Endothelial cell of umbilical vein (primary cell): ENCODE data around the gene TBC1D3E. TPM values are rescaled to one million over a fixed set of nuclear protein-coding genes. Genes with fewer than 3 reads are reported as not detected.
"Not testable (repeated sequence)": the region's sequence is repeated elsewhere in the genome, so short reads cannot be mapped to it uniquely, and the experiment has no call there.

Experiments used
- Bru-seq: library from RNA; stranded (reverse); fragments of 400-500 nt; gene quantifications from one replicate; lab custom pipeline; 2021; lab: Mats Ljungman, UMichigan
- BruChase-seq, 2 experiments: library from RNA; stranded (reverse); fragments of 400-500 nt; gene quantifications; one replicate each; lab custom pipeline; 2021; lab: Mats Ljungman, UMichigan
- BruUV-seq: library from RNA; stranded (reverse); fragments of 400-500 nt; replicated peaks from 2 replicates; lab custom pipeline; 2021; lab: Mats Ljungman, UMichigan
- CTCF ChIA-PET: fragments of 300-600, 350-600 bp; sonication (Branson Sonifier 250); formaldehyde crosslinking; loops from one replicate; lab custom pipeline; 2021; ENCODE audit warnings: antibody characterized with exemption, inconsistent platforms; lab: Charles Lee
- POLR2A ChIA-PET: fragments of 300-600, 350-600 bp; sonication (Branson Sonifier 250); formaldehyde crosslinking; loops from one replicate; lab custom pipeline; 2021; ENCODE audit warnings: antibody characterized with exemption, inconsistent platforms; lab: Charles Lee
- DNase-seq: peaks from one replicate; pipeline ENCODE4 v3.0.0-alpha.2; 2011; ENCODE audit warnings: low read depth, low spot score
- FAIRE-seq: peaks from 2 replicates; lab custom pipeline; 2011; peaks lifted over from hg19 to GRCh38; lab: Jason Lieb, UNC
- H2AFZ ChIP-seq: 2 replicates; pipeline ENCODE4 v1.6.0; 2012; ENCODE audit warnings: low read depth, low read length, control low read depth, inconsistent platforms
- H3K27ac ChIP-seq: 2 replicates; pipeline ENCODE4 v1.5.1; 2011; ENCODE audit warnings: low read depth, mild to moderate bottlenecking, control low read depth, low read length, moderate library complexity; ENCODE audit not compliant: insufficient read depth
- H3K27me3 ChIP-seq, 2 experiments: 2 replicates each; pipeline versions ENCODE4 v1.6.0 to v1.6.1; 2011; ENCODE audit warnings: low read length in 2 of 2, mixed read lengths in 1 of 2; ENCODE audit not compliant: control insufficient read depth in 2 of 2, insufficient read depth in 2 of 2
- H3K36me3 ChIP-seq, 2 experiments: 2 replicates in 1 of 2; 3 replicates in 1 of 2; pipeline ENCODE4 v1.5.1; 2011; ENCODE audit warnings: low read length in 2 of 2, mild to moderate bottlenecking in 1 of 2, moderate library complexity in 1 of 2; ENCODE audit not compliant: control insufficient read depth in 2 of 2, insufficient read depth in 2 of 2; ENCODE audit errors: extremely low read depth in 1 of 2
- H3K4me1 ChIP-seq: 3 replicates; pipeline ENCODE4 v1.5.1; 2011; ENCODE audit warnings: mild to moderate bottlenecking, low read length; ENCODE audit not compliant: control insufficient read depth, insufficient read depth; ENCODE audit errors: extremely low read depth
- H3K4me2 ChIP-seq: 2 replicates; pipeline ENCODE4 v1.6.1; 2011; ENCODE audit warnings: low read length, control low read depth, mixed read lengths; ENCODE audit not compliant: insufficient read depth
- H3K4me3 ChIP-seq, 3 experiments: fragments of 200-600 bp in 1 of 3; sonication (generic), shearing (Covaris generic) in 1 of 3; replicated peaks in 1 of 3; 2 replicates each; pipeline ENCODE4 v1.5.1; 2011 to 2016; ENCODE audit warnings: control low read depth in 3 of 3, low read length in 3 of 3, mild to moderate bottlenecking in 2 of 3, inconsistent platforms in 1 of 3, low read depth in 1 of 3, moderate library complexity in 1 of 3; ENCODE audit not compliant: insufficient read depth in 1 of 3
- H3K79me2 ChIP-seq: 2 replicates; pipeline ENCODE4 v1.6.0; 2012; ENCODE audit warnings: low read length, inconsistent platforms; ENCODE audit not compliant: control insufficient read depth, insufficient read depth
- H3K9ac ChIP-seq: replicated peaks from 2 replicates; pipeline ENCODE3; 2011; ENCODE audit warnings: low read length, control low read depth; ENCODE audit not compliant: insufficient read depth; ENCODE audit errors: extremely low read depth
- H3K9me1 ChIP-seq: replicated peaks from 3 replicates; pipeline ENCODE4 v1.6.0; 2011; ENCODE audit warnings: mild to moderate bottlenecking, low read length; ENCODE audit not compliant: control insufficient read depth, insufficient read depth; ENCODE audit errors: extremely low read depth
- H3K9me3 ChIP-seq: replicated peaks from 2 replicates; pipeline ENCODE4 v1.5.1; 2012; ENCODE audit warnings: low read length, inconsistent platforms; ENCODE audit not compliant: control insufficient read depth, insufficient read depth
- H4K20me1 ChIP-seq: replicated peaks from 2 replicates; pipeline ENCODE3; 2011; ENCODE audit warnings: mild to moderate bottlenecking, low read length; ENCODE audit not compliant: control insufficient read depth, insufficient read depth; ENCODE audit errors: extremely low read depth
- dilution Hi-C: fragments of 300-500 bp; cut with MboI; formaldehyde crosslinking; loops from one replicate; pipeline ENCODE4 v1.15.0; 2019; ENCODE audit warnings: low sequenced_read_pairs; ENCODE audit not compliant: extremely low pct_ligation_motif_present
- intact Hi-C: fragments of 100-400 bp; cut with micrococcal nuclease; formaldehyde crosslinking; loops from one replicate; pipeline ENCODE4 v1.10.0; 2022
- long read RNA-seq: library from polyadenylated mRNA; stranded (forward); transcript quantifications from one replicate; pipeline ENCODE4 v2.0.0, GENCODE V29; 2021
- polyA minus RNA-seq, 3 experiments: library from RNA; depleted of rRNA, polyadenylated mRNA; stranded (reverse); fragments of >200 nt; gene quantifications; 1 replicate in 1 of 3; 2 replicates in 2 of 3; pipeline ENCODE4 v1.2.3, GENCODE V29; 2011
- polyA plus RNA-seq, 4 experiments: library from polyadenylated mRNA; depleted of rRNA in 3 of 4; stranded (reverse) in 3 of 4; unstranded in 1 of 4; fragments of >200 nt; gene quantifications; 2 replicates each; pipeline versions ENCODE4 v1.2.1 to v1.2.3, GENCODE V29; 2011 to 2012; ENCODE audit warnings: missing spikeins in 1 of 4
- total RNA-seq: library from RNA; stranded (reverse); gene quantifications from 2 replicates; pipeline ENCODE4 v1.2.3, GENCODE V29; 2021

TBC1D3E gene
- not detected in 2 replicates for total RNA-seq
- polyA plus RNA-seq, result not detected in 2 replicates
- not detected in 2 replicates for polyA plus RNA-seq (2011; cell fraction: cytosol; rRNA removed)
- polyA plus RNA-seq (2011; cell fraction: nucleus; rRNA removed), result 0.07 TPM in 1 of 2 replicates, not detected in the other
- 0.09 TPM in 1 of 2 replicates, not detected in the other for polyA plus RNA-seq (2012)
- not detected in 2 replicates for polyA minus RNA-seq
- polyA minus RNA-seq (2011; cell fraction: cytosol; rRNA and poly(A)+ RNA removed), result not detected
- polyA minus RNA-seq (2011; cell fraction: nucleus; rRNA and poly(A)+ RNA removed), result not detected in 2 replicates
- Bru-seq, nascent RNA, result percentile 7 among the genes with signal in this experiment
- percentile 1 among the genes with signal in this experiment for BruChase-seq, experiment 1, labeled RNA remaining after a 6-hour chase
- BruChase-seq, experiment 2, labeled RNA remaining after a 2-hour chase, result percentile 11 among the genes with signal in this experiment
- long read RNA-seq, partial matches to known transcripts, result 0 of 1 reads
- long read RNA-seq, other reads (novel, unspliced or antisense), result 1 of 1 reads

DNA sequence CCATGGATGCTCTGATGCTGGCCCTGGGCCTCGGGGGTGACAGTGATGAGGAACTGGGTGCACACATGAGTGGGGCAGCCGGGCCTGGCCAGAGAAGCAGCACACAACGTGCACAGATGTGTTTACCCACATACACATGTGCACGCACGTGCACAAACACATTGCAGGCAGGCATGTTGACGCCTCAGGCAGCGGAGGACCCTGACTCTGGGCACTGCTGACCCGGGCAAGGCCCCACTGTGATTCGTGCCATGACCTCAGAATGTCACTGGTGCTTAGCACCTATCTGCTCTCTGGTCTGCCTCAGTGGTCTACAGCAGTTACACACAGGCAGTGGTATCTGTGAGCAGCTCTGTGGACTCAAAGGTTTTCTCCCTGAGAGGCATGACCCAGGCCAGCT lies at the start of gene TBC1D3E:
TBC1D3E (plus strand) TSS at position 301 of the 400 bp plus-strand sequence. CDS start 1,545 bp downstream, outside the sequence.
- H4K20me1 ChIP-seq, H3K36me3 ChIP-seq, H3K27me3 ChIP-seq, H3K4me3 ChIP-seq, H2AFZ ChIP-seq, dilution Hi-C loops, H3K9ac ChIP-seq, POLR2A ChIA-PET, H3K4me1 ChIP-seq, H3K9me1 ChIP-seq, FAIRE-seq, H3K4me2 ChIP-seq, CTCF ChIA-PET, intact Hi-C loops, BruUV-seq, H3K9me3 ChIP-seq, DNase-seq, H3K79me2 ChIP-seq, H3K27ac ChIP-seq: not testable (repeated sequence)

DNA sequence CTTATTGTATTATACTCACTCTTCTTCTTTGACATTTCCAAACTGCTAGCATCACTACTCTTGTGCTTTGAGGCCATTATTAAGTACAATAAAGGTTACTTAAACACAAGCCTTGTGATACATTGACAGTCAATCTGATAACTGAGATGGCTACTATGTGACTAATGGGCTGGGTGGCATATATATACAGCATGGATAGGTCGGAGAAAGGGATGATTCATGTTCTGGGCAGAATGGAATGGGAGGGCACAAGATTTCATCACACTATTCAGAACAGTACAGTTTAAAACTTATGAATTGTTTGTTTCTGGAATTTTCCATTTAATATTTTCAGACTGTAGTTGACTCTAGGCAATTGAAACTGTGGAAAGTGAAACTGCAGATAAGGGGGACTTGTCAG lies 40.4 kb upstream of the TBC1D3E start:
- H3K36me3 ChIP-seq, H4K20me1 ChIP-seq, H3K27ac ChIP-seq, BruUV-seq, dilution Hi-C loops, H3K27me3 ChIP-seq, CTCF ChIA-PET, H3K4me2 ChIP-seq, H3K4me3 ChIP-seq, FAIRE-seq, H3K9ac ChIP-seq, H3K79me2 ChIP-seq, POLR2A ChIA-PET, intact Hi-C loops, H3K9me1 ChIP-seq, H3K4me1 ChIP-seq, DNase-seq, H2AFZ ChIP-seq, H3K9me3 ChIP-seq: not testable (repeated sequence)

DNA sequence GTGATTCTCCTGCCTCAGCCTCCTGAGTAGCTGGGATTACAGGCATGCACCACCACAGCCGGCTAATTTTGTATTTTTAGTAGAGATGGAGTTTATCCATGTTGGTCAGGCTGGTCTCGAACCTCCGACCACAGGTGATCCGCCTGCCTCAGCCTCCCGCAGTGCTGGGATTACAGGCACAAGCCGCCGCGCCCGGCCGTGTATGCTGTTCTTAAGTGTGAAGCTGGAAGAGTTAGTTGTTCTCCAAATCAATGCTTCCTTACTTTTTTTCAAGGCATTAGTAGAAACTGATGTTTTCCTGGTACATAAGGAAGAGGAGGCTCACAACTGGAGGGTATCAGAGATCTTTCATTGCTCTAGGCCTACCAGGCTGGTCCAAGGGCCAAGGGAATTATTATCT lies 39.6 kb upstream of the TBC1D3E start:
- H3K27ac ChIP-seq, FAIRE-seq, dilution Hi-C loops, H3K79me2 ChIP-seq, intact Hi-C loops, H2AFZ ChIP-seq, H3K9me1 ChIP-seq, H3K27me3 ChIP-seq, H4K20me1 ChIP-seq, POLR2A ChIA-PET, H3K36me3 ChIP-seq, DNase-seq, H3K4me2 ChIP-seq, BruUV-seq, CTCF ChIA-PET, H3K9ac ChIP-seq, H3K4me1 ChIP-seq, H3K9me3 ChIP-seq, H3K4me3 ChIP-seq: not testable (repeated sequence)

DNA sequence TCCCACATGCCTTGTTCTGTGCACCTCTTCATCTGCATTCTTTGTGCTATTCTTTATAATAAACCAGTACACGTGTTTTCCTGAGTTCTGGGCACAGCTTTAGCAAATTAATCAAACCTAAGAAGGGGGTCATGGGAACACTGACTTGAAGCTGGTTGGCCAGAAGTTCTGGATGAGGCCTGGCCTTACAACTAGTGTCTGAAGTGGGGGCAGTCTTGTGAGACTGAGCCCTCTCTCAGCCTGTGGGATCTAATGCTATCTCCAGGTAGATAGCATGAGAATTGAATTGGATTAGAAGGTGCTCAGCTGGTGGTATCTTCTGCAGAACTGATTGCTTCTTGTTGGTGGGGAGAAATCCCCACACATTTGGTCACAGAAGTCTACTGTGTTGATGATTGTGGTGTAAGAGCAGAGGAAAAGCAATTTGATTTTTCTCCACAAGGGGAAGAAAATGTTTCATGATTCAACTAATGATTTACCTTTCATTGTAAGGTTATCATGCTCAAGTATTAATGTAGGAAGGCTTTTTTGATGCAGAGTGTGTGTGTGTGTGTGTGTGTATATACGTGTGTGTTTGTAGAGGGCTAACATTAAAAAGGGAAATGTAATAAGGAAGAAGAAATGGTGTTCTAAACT lies 33.6 kb upstream of the TBC1D3E start:
- H3K4me3 ChIP-seq, DNase-seq, H3K27ac ChIP-seq, BruUV-seq, H3K4me1 ChIP-seq, H3K9me1 ChIP-seq, H3K79me2 ChIP-seq, POLR2A ChIA-PET, dilution Hi-C loops, H3K4me2 ChIP-seq, CTCF ChIA-PET, H3K9ac ChIP-seq, intact Hi-C loops, H3K9me3 ChIP-seq, H4K20me1 ChIP-seq, H2AFZ ChIP-seq, H3K36me3 ChIP-seq, FAIRE-seq, H3K27me3 ChIP-seq: not testable (repeated sequence)
